ENCODE data around the gene CFAP299. TPM values are rescaled to one million over a fixed set of nuclear protein-coding genes. Genes with fewer than 3 reads are reported as not detected.

CFAP299 gene
- total and polyA plus RNA-seq, 9 of the 15 experiments (the other 6 are each of a cell fraction or from before 2014, with no cell fraction given): 0.09 to 3.0 (median 0.76) TPM

DNA sequence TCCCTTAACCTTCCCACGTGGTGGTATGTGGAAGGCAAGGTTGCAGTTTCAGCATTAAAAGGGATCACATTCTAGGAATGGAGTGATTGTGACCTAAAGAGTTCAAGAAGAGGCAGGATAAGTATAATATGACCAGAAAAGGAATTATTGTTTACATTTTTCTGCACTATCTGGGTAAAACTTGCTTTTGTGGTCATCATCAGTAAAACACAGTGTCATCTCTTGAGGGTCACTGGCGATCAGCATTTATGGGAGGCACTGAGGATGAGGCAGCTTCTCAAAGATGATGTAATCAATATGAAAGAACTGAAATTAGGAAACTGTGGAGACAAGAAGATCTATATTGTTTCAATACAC, 88.7 kb downstream of the CFAP299 start (continued):
- TF ChIP-seq SNRNP70 (optimal IDR thresholded peaks at IDR 0.05; ENCODE audit: low read depth, low read length) (no peak), TBP (optimal IDR thresholded peaks at IDR 0.05; ENCODE audit: low read depth, low read length) (no peak), GABPA (tag; conservative IDR thresholded peaks at IDR 0.05; ENCODE audit: low read depth) (peak; percentile 39), SRSF1 (IDR thresholded peaks at IDR 0.05; ENCODE audit: low read depth, low read length) (no peak), ZNF589 (CRISPR knock-in tag; IDR thresholded peaks at IDR 0.05; ENCODE audit: low read depth) (no peak), ZBED1 (IDR thresholded peaks at IDR 0.05) (no peak), ZFX (CRISPR knock-in tag; IDR thresholded peaks at IDR 0.05) (no peak), PYGO2 (tag; IDR thresholded peaks at IDR 0.05) (no peak), NR3C1 (CRISPR knock-in tag; IDR thresholded peaks at IDR 0.05) (no peak), ZEB2 (IDR thresholded peaks at IDR 0.05) (no peak; the same call in 1 of the 2 replicates), NONO (IDR thresholded peaks at IDR 0.05; ENCODE audit: low read depth in 2 of 2, low read length in 1 of 2) (no peak), RBM15 (IDR thresholded peaks at IDR 0.05; ENCODE audit: insufficient read depth, low read length) (no peak), ADNP (tag; IDR thresholded peaks at IDR 0.05) (0 out of 2 replicates have a peak, but pooled peaks have one; percentile 22), ZKSCAN1 (IDR thresholded peaks at IDR 0.05; ENCODE audit: low read depth, low read length) (no peak), ZNF253 (CRISPR knock-in tag; conservative IDR thresholded peaks at IDR 0.05) (no peak), ZNF224 (CRISPR knock-in tag; IDR thresholded peaks at IDR 0.05) (no peak)
- TF ChIP-seq, protein P1, sequence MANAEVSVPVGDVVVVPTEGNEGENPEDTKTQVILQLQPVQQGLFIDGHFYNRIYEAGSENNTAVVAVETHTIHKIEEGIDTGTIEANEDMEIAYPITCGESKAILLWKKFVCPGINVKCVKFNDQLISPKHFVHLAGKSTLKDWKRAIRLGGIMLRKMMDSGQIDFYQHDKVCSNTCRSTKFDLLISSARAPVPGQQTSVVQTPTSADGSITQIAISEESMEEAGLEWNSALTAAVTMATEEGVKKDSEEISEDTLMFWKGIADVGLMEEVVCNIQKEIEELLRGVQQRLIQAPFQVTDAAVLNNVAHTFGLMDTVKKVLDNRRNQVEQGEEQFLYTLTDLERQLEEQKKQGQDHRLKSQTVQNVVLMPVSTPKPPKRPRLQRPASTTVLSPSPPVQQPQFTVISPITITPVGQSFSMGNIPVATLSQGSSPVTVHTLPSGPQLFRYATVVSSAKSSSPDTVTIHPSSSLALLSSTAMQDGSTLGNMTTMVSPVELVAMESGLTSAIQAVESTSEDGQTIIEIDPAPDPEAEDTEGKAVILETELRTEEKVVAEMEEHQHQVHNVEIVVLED (CRISPR knock-in tag; IDR thresholded peaks at IDR 0.05): no peak
- TF ChIP-seq, protein P2, sequence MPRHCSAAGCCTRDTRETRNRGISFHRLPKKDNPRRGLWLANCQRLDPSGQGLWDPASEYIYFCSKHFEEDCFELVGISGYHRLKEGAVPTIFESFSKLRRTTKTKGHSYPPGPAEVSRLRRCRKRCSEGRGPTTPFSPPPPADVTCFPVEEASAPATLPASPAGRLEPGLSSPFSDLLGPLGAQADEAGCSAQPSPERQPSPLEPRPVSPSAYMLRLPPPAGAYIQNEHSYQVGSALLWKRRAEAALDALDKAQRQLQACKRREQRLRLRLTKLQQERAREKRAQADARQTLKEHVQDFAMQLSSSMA (CRISPR knock-in tag; IDR thresholded peaks at IDR 0.05): no peak
- TF ChIP-seq, protein P3, sequence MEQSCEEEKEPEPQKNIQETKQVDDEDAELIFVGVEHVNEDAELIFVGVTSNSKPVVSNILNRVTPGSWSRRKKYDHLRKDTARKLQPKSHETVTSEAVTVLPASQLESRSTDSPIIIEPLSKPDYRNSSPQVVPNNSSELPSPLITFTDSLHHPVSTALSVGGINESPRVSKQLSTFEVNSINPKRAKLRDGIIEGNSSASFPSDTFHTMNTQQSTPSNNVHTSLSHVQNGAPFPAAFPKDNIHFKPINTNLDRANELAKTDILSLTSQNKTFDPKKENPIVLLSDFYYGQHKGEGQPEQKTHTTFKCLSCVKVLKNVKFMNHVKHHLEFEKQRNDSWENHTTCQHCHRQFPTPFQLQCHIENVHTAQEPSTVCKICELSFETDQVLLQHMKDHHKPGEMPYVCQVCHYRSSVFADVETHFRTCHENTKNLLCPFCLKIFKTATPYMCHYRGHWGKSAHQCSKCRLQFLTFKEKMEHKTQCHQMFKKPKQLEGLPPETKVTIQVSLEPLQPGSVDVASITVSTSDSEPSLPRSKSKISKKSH (CRISPR knock-in tag; IDR thresholded peaks at IDR 0.05): no peak
- TF ChIP-seq, protein P4, sequence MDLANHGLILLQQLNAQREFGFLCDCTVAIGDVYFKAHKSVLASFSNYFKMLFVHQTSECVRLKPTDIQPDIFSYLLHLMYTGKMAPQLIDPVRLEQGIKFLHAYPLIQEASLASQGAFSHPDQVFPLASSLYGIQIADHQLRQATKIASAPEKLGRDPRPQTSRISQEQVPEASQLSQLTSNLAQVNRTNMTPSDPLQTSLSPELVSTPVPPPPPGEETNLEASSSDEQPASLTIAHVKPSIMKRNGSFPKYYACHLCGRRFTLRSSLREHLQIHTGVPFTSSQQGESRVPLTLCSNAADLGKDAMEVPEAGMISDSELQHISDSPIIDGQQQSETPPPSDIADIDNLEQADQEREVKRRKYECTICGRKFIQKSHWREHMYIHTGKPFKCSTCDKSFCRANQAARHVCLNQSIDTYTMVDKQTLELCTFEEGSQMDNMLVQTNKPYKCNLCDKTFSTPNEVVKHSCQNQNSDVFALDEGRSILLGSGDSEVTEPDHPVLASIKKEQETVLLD (IDR thresholded peaks at IDR 0.05): no peak

Data from K562 (cell line).